B cell (primary cell): ENCODE measurements around the gene TLE7. TPM values are rescaled to one million over a fixed set of nuclear protein-coding genes. Genes with fewer than 3 reads are reported as not detected.
A peak's percentile ranks its signal among the peaks of the same experiment; 100 is the strongest.

ENCODE experiments used
- ATAC-seq: fragments of 200-7000 bp; cut with Tn5 transposase; one replicate; pipeline ENCODE4 v1.10.0; 2021; ENCODE audit warnings: low read depth, mild to moderate bottlenecking, moderate number of reproducible peaks, moderate library complexity
- CTCF ChIA-PET: fragments of 350-600 bp; sonication (Branson Sonifier 250); formaldehyde crosslinking; loops from one replicate; lab custom pipeline; 2021; ENCODE audit warnings: antibody characterized with exemption, inconsistent platforms; lab: Charles Lee
- POLR2A ChIA-PET: fragments of 350-600 bp; sonication (Branson Sonifier 250); formaldehyde crosslinking; loops from one replicate; lab custom pipeline; 2021; ENCODE audit warnings: antibody characterized with exemption; lab: Charles Lee
- DNase-seq: peaks from one replicate; pipeline ENCODE4 v3.0.0; 2013
- H2AFZ ChIP-seq: 2 replicates; pipeline ENCODE4 v1.6.1; 2012; ENCODE audit warnings: mild to moderate bottlenecking, low read depth, low read length; ENCODE audit not compliant: insufficient read depth, poor library complexity, severe bottlenecking
- H3K27ac ChIP-seq, 2 donors: 1 replicate in 1 of 2; 2 replicates in 1 of 2; pipeline ENCODE4 v1.5.1; 2012 to 2013; ENCODE audit warnings: low read length in 2 of 2, mild to moderate bottlenecking in 2 of 2, moderate library complexity in 1 of 2
- H3K27me3 ChIP-seq, 4 experiments: fragments of 200-600 bp in 1 of 4; sonication (generic) in 1 of 4; replicated peaks in 1 of 4; 1 replicate in 2 of 4; 2 replicates in 2 of 4; pipeline versions ENCODE4 v1.6.1 to v1.7.0; 2013 to 2016; ENCODE audit warnings: low read length in 3 of 4, mild to moderate bottlenecking in 2 of 4, mixed read lengths in 1 of 4, moderate library complexity in 1 of 4; ENCODE audit not compliant: insufficient read depth in 4 of 4, control insufficient read depth in 3 of 4; ENCODE audit errors: control extremely low read depth in 1 of 4
- H3K36me3 ChIP-seq, 2 experiments: replicated peaks in 1 of 2; 1 replicate in 1 of 2; 2 replicates in 1 of 2; pipeline versions ENCODE4 v1.6.1 to v1.7.1; 2013; ENCODE audit warnings: low read length in 1 of 2; ENCODE audit not compliant: insufficient read depth in 2 of 2, control insufficient read depth in 1 of 2; ENCODE audit errors: control extremely low read depth in 1 of 2, extremely low read depth in 1 of 2
- H3K4me1 ChIP-seq, 2 donors: fragments of 200-600 bp in 1 of 2; sonication (generic) in 1 of 2; 1 replicate in 1 of 2; 2 replicates in 1 of 2; pipeline versions ENCODE4 v1.5.1 to v1.6.1; 2013 to 2017; ENCODE audit warnings: low read length in 2 of 2; ENCODE audit not compliant: control insufficient read depth in 2 of 2, insufficient read depth in 2 of 2
- H3K4me2 ChIP-seq: replicated peaks from 2 replicates; pipeline ENCODE3; 2012; ENCODE audit warnings: mild to moderate bottlenecking, low read depth, low read length; ENCODE audit not compliant: poor library complexity, severe bottlenecking
- H3K4me3 ChIP-seq, 5 experiments: fragments of 200-600 bp in 1 of 5; sonication (generic) in 1 of 5; 1 replicate in 3 of 5; 2 replicates in 2 of 5; pipeline versions ENCODE4 v1.5.1 to v1.7.0; 2011 to 2016; ENCODE audit warnings: low read length in 4 of 5, mild to moderate bottlenecking in 4 of 5, low read depth in 2 of 5, control low read depth in 1 of 5, moderate library complexity in 1 of 5; ENCODE audit not compliant: insufficient read depth in 1 of 5; ENCODE audit errors: control extremely low read depth in 1 of 5, extremely low read depth in 1 of 5
- H3K79me2 ChIP-seq: fragments of 200-600 bp; sonication (generic); one replicate; pipeline ENCODE4 v1.6.0; 2016; ENCODE audit warnings: low read length; ENCODE audit not compliant: control insufficient read depth, insufficient read depth
- H3K9ac ChIP-seq: fragments of 200-600 bp; sonication (generic); 2 replicates; pipeline ENCODE4 v1.6.1; 2017; ENCODE audit warnings: mild to moderate bottlenecking, low read length, moderate library complexity
- H3K9me3 ChIP-seq, 3 donors: one replicate each; pipeline versions ENCODE4 v1.6.1 to v1.7.1; 2013; ENCODE audit warnings: low read length in 2 of 3; ENCODE audit not compliant: control insufficient read depth in 2 of 3, insufficient read depth in 1 of 3; ENCODE audit errors: control extremely low read depth in 1 of 3
- H4K20me1 ChIP-seq: 2 replicates; pipeline ENCODE4 v1.6.0; 2012; ENCODE audit warnings: mild to moderate bottlenecking, low read length; ENCODE audit not compliant: insufficient read depth, control insufficient read depth, poor library complexity, severe bottlenecking
- H3K27ac Mint-ChIP-seq: one replicate; pipeline ENCODE4 v1.8.0; 2021; ENCODE audit warnings: mixed read lengths
- H3K27me3 Mint-ChIP-seq: one replicate; pipeline ENCODE4 v1.8.0; 2021; ENCODE audit warnings: mixed read lengths
- H3K4me1 Mint-ChIP-seq: one replicate; pipeline ENCODE4 v1.8.0; 2021; ENCODE audit warnings: mixed read lengths
- H3K4me3 Mint-ChIP-seq: one replicate; pipeline ENCODE4 v1.8.0; 2021; ENCODE audit warnings: mixed read lengths
- H3K9me3 Mint-ChIP-seq: one replicate; pipeline ENCODE4 v1.8.0; 2022; ENCODE audit warnings: mixed read lengths; ENCODE audit not compliant: insufficient read depth
- CTCF ChIP-seq: fragments of 200-600 bp; IDR thresholded peaks from one replicate; pipeline ENCODE4 v1.8.0; 2022; ENCODE audit warnings: antibody characterized with exemption, mild to moderate bottlenecking
- EZH2 ChIP-seq: IDR thresholded peaks from 2 replicates; pipeline ENCODE4 v1.6.1; 2012; ENCODE audit warnings: borderline replicate concordance, low read depth, mild to moderate bottlenecking, moderate library complexity, low read length; ENCODE audit not compliant: insufficient read depth, poor library complexity, severe bottlenecking
- WGBS: methylation state at CpG from one replicate; pipeline ENCODE4 v1.1.5; 2013; ENCODE audit warnings: missing lambda C conversion rate; ENCODE audit not compliant: insufficient coverage; 5-methylcytosine and 5-hydroxymethylcytosine counted together
- intact Hi-C: fragments of 100-400 bp; cut with micrococcal nuclease; formaldehyde crosslinking; loops from one replicate; pipeline ENCODE4 v1.10.0; 2022
- polyA plus RNA-seq: library from polyadenylated mRNA; depleted of rRNA; stranded (reverse); fragments of >200 nt; gene quantifications from 2 replicates; pipeline ENCODE4 v1.2.3, GENCODE V29; 2012
- total RNA-seq, 2 donors: library from RNA; stranded (reverse); fragments of 120-200 nt in 1 of 2; gene quantifications; 1 replicate in 1 of 2; 2 replicates in 1 of 2; pipeline versions ENCODE4 v1.2.3 to v1.2.4, GENCODE V29; 2013 to 2022

Gene TLE7
- total and polyA plus RNA-seq, 2 donors (not counting 1 experiment from before 2014, with no cell fraction given) = not detected

GRCh38 chr16:71426069-71426879, 15.6 kb downstream of the TLE7 start:
- peak overlapping the region; percentile 46 for H2AFZ ChIP-seq

More at GRCh38 chr16:71426069-71426879, 15.6 kb downstream of the TLE7 start:
- no peak overlapping the region for H3K9ac ChIP-seq
- peaks cover 0 to 4% of the 10 kb centered on the region in 2 donors for H3K4me1 ChIP-seq
- H3K9me3 Mint-ChIP-seq = no peaks in the 10 kb centered on the region
- H3K27ac Mint-ChIP-seq = no peak overlapping the region
- POLR2A ChIA-PET = no interaction called here
- H3K4me3 Mint-ChIP-seq = peak overlapping the region; percentile 32
- H3K4me2 ChIP-seq = peak overlapping the region; percentile 22
- H3K9me3 ChIP-seq = peaks cover 0 to 18% (median 0%) of the 10 kb centered on the region in 3 donors
- peaks cover 49% of the 10 kb centered on the region for H3K27me3 Mint-ChIP-seq
- no peak overlapping the region for H3K4me3 ChIP-seq
- no peaks in the 10 kb centered on the region for H3K36me3 ChIP-seq
- WGBS = 3% methylated on average over 48 of the region's 48 CpGs
- DNase-seq = peak; percentile 81
- H3K79me2 ChIP-seq = no peaks in the 10 kb centered on the region
- CTCF ChIA-PET = interaction anchor here (0.9 to 1.7 kb wide), 2 partner anchors 9 to 32 kb away, joined by 3 to 5 read pairs; no protein-coding TSS in a partner anchor
- H4K20me1 ChIP-seq = no peaks in the 10 kb centered on the region
- H3K27ac ChIP-seq = no peak overlapping the region
- H3K4me1 Mint-ChIP-seq = peaks cover 4% of the 10 kb centered on the region
- TF ChIP-seq EZH2 = no peak
- TF ChIP-seq CTCF = no peak
- ATAC-seq = peak; percentile 28
- intact Hi-C loops = no loop called here
- H3K27me3 ChIP-seq = peaks cover 0 to 41% (median 8%) of the 10 kb centered on the region in 4 experiments
